DMS 273 treated with DMSO at 0.1 percent for 48 hours (cell line): ENCODE results near the gene EGFR.

Experiments
- DNase-seq: peaks from one replicate; lab custom pipeline; 2025; lab: John Stamatoyannopoulos, UW

The EGFR gene

GRCh38 chr7:55127622-55128081 lies 108.8 kb downstream of the EGFR start:
- no peak for DNase-seq

- DNase-seq: no peak
These were observed 110.0 kb downstream of the EGFR start for GRCh38 chr7:55128693-55129394.

GRCh38 chr7:55129541-55130394 lies 111.0 kb downstream of the EGFR start:
- DNase-seq: no peak

- no peak for DNase-seq
These were observed 111.8 kb downstream of the EGFR start for GRCh38 chr7:55130395-55131141.

GRCh38 chr7:55131142-55131929 lies 112.5 kb downstream of the EGFR start:
- no peak for DNase-seq

GRCh38 chr7:55132550-55132889 lies 113.7 kb downstream of the EGFR start:
- no peak for DNase-seq

GRCh38 chr7:55132890-55133551 lies 114.2 kb downstream of the EGFR start:
- DNase-seq: no peak

- DNase-seq: no peak
These were observed 115.0 kb downstream of the EGFR start for GRCh38 chr7:55133630-55134358.

- no peak for DNase-seq
These were observed 115.5 kb downstream of the EGFR start for GRCh38 chr7:55134359-55134725.

GRCh38 chr7:55134786-55135185 lies 116.0 kb downstream of the EGFR start:
- DNase-seq: no peak

GRCh38 chr7:55135462-55135861 lies 116.6 kb downstream of the EGFR start:
- no peak for DNase-seq

GRCh38 chr7:55138663-55139062 lies 119.8 kb downstream of the EGFR start:
- no peak for DNase-seq

- DNase-seq: no peak
These were observed 121.6 kb downstream of the EGFR start for GRCh38 chr7:55140221-55140940.

GRCh38 chr7:55140941-55141278 lies 122.1 kb downstream of the EGFR start:
- no peak for DNase-seq

GRCh38 chr7:55142919-55143600 lies 124.2 kb downstream of the EGFR start:
- no peak for DNase-seq

- DNase-seq: no peak
These were observed 125.8 kb downstream of the EGFR start for GRCh38 chr7:55144333-55145317.

- DNase-seq: no peak
These were observed 126.8 kb downstream of the EGFR start for GRCh38 chr7:55145606-55146005.

GRCh38 chr7:55147101-55147500 lies 128.3 kb downstream of the EGFR start:
- DNase-seq: no peak
